HUDEP-2 (cell line): ENCODE data around the gene FAF2.
A peak's percentile ranks its signal among the peaks of the same experiment; 100 is the strongest.
"Not testable (repeated sequence)": the region's sequence is repeated elsewhere in the genome, so short reads cannot be mapped to it uniquely, and the experiment has no call there.

Experiments
- DNase-seq, 76 experiments: peaks; one replicate each; lab custom pipeline; 2025; ENCODE audit not compliant: unreplicated experiment in 76 of 76; lab: John Stamatoyannopoulos, UW

The FAF2 gene

GRCh38 chr5:176446884-176447590 lies 1.1 kb upstream of the FAF2 start:
- DNase-seq: peak in 10 of 76 experiments; percentile 7 to 41 (median 16)

GRCh38 chr5:176447591-176447977 lies 601 bp upstream of the FAF2 start:
- DNase-seq: peak in 11 of 76 experiments; percentile 29 to 53 (median 43)

- DNase-seq: no peak
These were observed 1.9 kb downstream of the FAF2 start for GRCh38 chr5:176450077-176450476.

GRCh38 chr5:176454724-176455394 lies 6.7 kb downstream of the FAF2 start:
- no peak for DNase-seq

- DNase-seq: no peak
These were observed 10.8 kb downstream of the FAF2 start for GRCh38 chr5:176458904-176459561.

GRCh38 chr5:176461349-176461748 lies 13.2 kb downstream of the FAF2 start:
- no peak for DNase-seq

GRCh38 chr5:176463113-176463764 lies 15.1 kb downstream of the FAF2 start:
- DNase-seq: no peak

- no peak for DNase-seq
These were observed 18.2 kb downstream of the FAF2 start for GRCh38 chr5:176466245-176466871.

- no peak for DNase-seq
These were observed 21.1 kb downstream of the FAF2 start for GRCh38 chr5:176469296-176469695.

- no peak for DNase-seq
These were observed 22.4 kb downstream of the FAF2 start for GRCh38 chr5:176470539-176470938.

GRCh38 chr5:176471098-176471497 lies 22.9 kb downstream of the FAF2 start:
- no peak for DNase-seq

- DNase-seq: no peak
These were observed 25.3 kb downstream of the FAF2 start for GRCh38 chr5:176473335-176474006.

GRCh38 chr5:176474476-176474875 lies 26.3 kb downstream of the FAF2 start:
- peak in 2 of 76 experiments; percentile 2 for DNase-seq

GRCh38 chr5:176481711-176482110 lies 33.5 kb downstream of the FAF2 start:
- DNase-seq: no peak

GRCh38 chr5:176485176-176485575 lies 37.0 kb downstream of the FAF2 start:
- peak in 49 of 76 experiments; percentile 1 to 58 (median 16) for DNase-seq

- DNase-seq: no peak
These were observed 38.1 kb downstream of the FAF2 start for GRCh38 chr5:176486189-176486757.

- not testable (repeated sequence) for DNase-seq
These were observed 39.0 kb downstream of the FAF2 start for GRCh38 chr5:176487160-176487559.

GRCh38 chr5:176489077-176489476 lies 40.9 kb downstream of the FAF2 start:
- no peak for DNase-seq

- DNase-seq: no peak
These were observed 42.1 kb downstream of the FAF2 start for GRCh38 chr5:176490301-176490700.

- DNase-seq: no peak
These were observed 42.9 kb downstream of the FAF2 start for GRCh38 chr5:176491101-176491502.
